H1 (cell line): ENCODE results near the gene PBLD. TPM values are rescaled to one million over a fixed set of nuclear protein-coding genes. Genes with fewer than 3 reads are reported as not detected.

Experiments used
- CTCF ChIA-PET: fragments of 300-600 bp; sonication (Branson Sonifier 250); formaldehyde crosslinking; loops from one replicate; lab custom pipeline; 2021; ENCODE audit not compliant: partially characterized antibody; lab: Charles Lee
- POLR2A ChIA-PET: fragments of 300-600 bp; sonication (Branson Sonifier 250); formaldehyde crosslinking; loops from one replicate; lab custom pipeline; 2021; ENCODE audit warnings: inconsistent platforms; ENCODE audit not compliant: partially characterized antibody; lab: Charles Lee
- DNase-seq, 2 experiments: peaks; one replicate each; pipeline versions ENCODE4 v3.0.0 to v3.0.0-alpha.2; 2010 to 2022; ENCODE audit warnings: low spot score in 2 of 2, low read depth in 1 of 2, mixed read lengths in 1 of 2
- FAIRE-seq: peaks from 2 replicates; lab custom pipeline; 2011; peaks lifted over from hg19 to GRCh38; lab: Jason Lieb, UNC
- H2AFZ ChIP-seq: 2 replicates; pipeline ENCODE4 v1.8.1; 2012; ENCODE audit warnings: low read length, inconsistent platforms
- H2AK5ac ChIP-seq: 2 replicates; pipeline ENCODE4 v1.6.1; 2013; ENCODE audit warnings: low read depth, low read length
- H2BK120ac ChIP-seq: replicated peaks from 2 replicates; pipeline ENCODE3; 2013; ENCODE audit warnings: low read depth, low read length, inconsistent platforms
- H2BK12ac ChIP-seq: 2 replicates; pipeline ENCODE4 v1.6.1; 2013; ENCODE audit warnings: low read depth, low read length
- H2BK15ac ChIP-seq: 2 replicates; pipeline ENCODE4 v1.6.1; 2013; ENCODE audit warnings: low read length
- H2BK20ac ChIP-seq: 2 replicates; pipeline ENCODE4 v1.6.1; 2013; ENCODE audit warnings: low read length
- H2BK5ac ChIP-seq: 2 replicates; pipeline ENCODE4 v1.6.1; 2013; ENCODE audit warnings: low read depth, low read length
- H3K14ac ChIP-seq: 2 replicates; pipeline ENCODE4 v1.6.1; 2013; ENCODE audit warnings: inconsistent platforms; ENCODE audit not compliant: insufficient read length
- H3K18ac ChIP-seq: 2 replicates; pipeline ENCODE4 v1.6.1; 2013; ENCODE audit warnings: low read length; ENCODE audit errors: extremely low read depth
- H3K23ac ChIP-seq: 2 replicates; pipeline ENCODE4 v1.6.1; 2013; ENCODE audit warnings: inconsistent platforms; ENCODE audit not compliant: insufficient read length
- H3K23me2 ChIP-seq: 2 replicates; pipeline ENCODE4 v1.6.1; 2013; ENCODE audit warnings: low read depth, low read length
- H3K27ac ChIP-seq: 2 replicates; pipeline ENCODE4 v1.6.1; 2011; ENCODE audit warnings: low read depth, low read length, inconsistent platforms
- H3K27me3 ChIP-seq, 4 experiments: replicated peaks in 1 of 4; 1 replicate in 1 of 4; 2 replicates in 3 of 4; pipeline versions ENCODE4 v1.6.1 to v1.8.1; 2011 to 2013; ENCODE audit warnings: low read length in 3 of 4, mild to moderate bottlenecking in 3 of 4, inconsistent platforms in 2 of 4, mixed read lengths in 2 of 4, moderate library complexity in 1 of 4; ENCODE audit not compliant: control insufficient read depth in 3 of 4, insufficient read depth in 3 of 4; ENCODE audit errors: extremely low read depth in 1 of 4
- H3K36me3 ChIP-seq, 4 experiments: 2 replicates each; pipeline versions ENCODE4 v1.6.1 to v1.8.1; 2011 to 2013; ENCODE audit warnings: mild to moderate bottlenecking in 4 of 4, low read length in 3 of 4, moderate library complexity in 2 of 4, control low read depth in 1 of 4, inconsistent platforms in 1 of 4; ENCODE audit not compliant: insufficient read depth in 4 of 4, control insufficient read depth in 2 of 4
- H3K4ac ChIP-seq: replicated peaks from 2 replicates; pipeline ENCODE3; 2013; ENCODE audit warnings: low read length, low read depth, mixed read lengths, inconsistent platforms; ENCODE audit not compliant: insufficient read length
- H3K4me1 ChIP-seq, 4 experiments: replicated peaks in 1 of 4; 1 replicate in 1 of 4; 2 replicates in 3 of 4; pipeline versions ENCODE4 v1.6.1 to v1.8.1; 2011 to 2013; ENCODE audit warnings: low read length in 3 of 4, inconsistent platforms in 2 of 4, mixed read lengths in 1 of 4; ENCODE audit not compliant: insufficient read depth in 4 of 4, control insufficient read depth in 3 of 4
- H3K4me2 ChIP-seq, 2 experiments: 2 replicates each; pipeline versions ENCODE4 v1.6.1 to v1.8.1; 2011 to 2013; ENCODE audit warnings: low read depth in 2 of 2, low read length in 2 of 2, control low read depth in 1 of 2, inconsistent platforms in 1 of 2, mild to moderate bottlenecking in 1 of 2; ENCODE audit not compliant: insufficient read depth in 1 of 2
- H3K4me3 ChIP-seq, 4 experiments: fragments of 200-600, 300-600 bp in 1 of 4; sonication (generic), shearing (Covaris generic), sonication (Bioruptor Twin) in 1 of 4; 2 replicates each; pipeline versions ENCODE4 v1.5.1 to v1.8.1; 2011 to 2016; ENCODE audit warnings: low read length in 4 of 4, low read depth in 3 of 4, control low read depth in 2 of 4, inconsistent platforms in 2 of 4, mild to moderate bottlenecking in 2 of 4, mixed read lengths in 1 of 4, moderate library complexity in 1 of 4; ENCODE audit not compliant: insufficient read depth in 2 of 4; ENCODE audit errors: extremely low read depth in 1 of 4
- H3K56ac ChIP-seq: replicated peaks from 2 replicates; pipeline ENCODE3; 2013; ENCODE audit warnings: low read depth, mild to moderate bottlenecking, mixed read lengths, low read length, inconsistent platforms; ENCODE audit not compliant: insufficient read length
- H3K79me1 ChIP-seq: 2 replicates; pipeline ENCODE4 v1.6.1; 2013; ENCODE audit warnings: low read depth, low read length, control low read depth
- H3K79me2 ChIP-seq, 2 experiments: 2 replicates each; pipeline versions ENCODE4 v1.6.1 to v1.8.1; 2012 to 2013; ENCODE audit warnings: low read length in 2 of 2, mild to moderate bottlenecking in 2 of 2, inconsistent platforms in 1 of 2; ENCODE audit not compliant: insufficient read depth in 2 of 2, control insufficient read depth in 1 of 2
- H3K9ac ChIP-seq, 4 experiments: replicated peaks in 1 of 4; 1 replicate in 1 of 4; 2 replicates in 3 of 4; pipeline versions ENCODE4 v1.6.1 to v1.8.1; 2011 to 2013; ENCODE audit warnings: low read depth in 3 of 4, low read length in 3 of 4, control low read depth in 2 of 4, mild to moderate bottlenecking in 2 of 4, moderate library complexity in 2 of 4, inconsistent platforms in 1 of 4; ENCODE audit errors: extremely low read depth in 1 of 4
- H3K9me3 ChIP-seq, 2 experiments: 2 replicates each; pipeline versions ENCODE4 v1.6.1 to v1.8.1; 2012 to 2013; ENCODE audit warnings: mild to moderate bottlenecking in 2 of 2, moderate library complexity in 2 of 2, control low read depth in 1 of 2, inconsistent platforms in 1 of 2, low read depth in 1 of 2, low read length in 1 of 2, mixed read lengths in 1 of 2; ENCODE audit not compliant: insufficient read depth in 2 of 2
- H4K20me1 ChIP-seq, 2 experiments: replicated peaks in 1 of 2; 2 replicates each; pipeline versions ENCODE3 to v1.8.1; 2011 to 2013; ENCODE audit warnings: inconsistent platforms in 2 of 2, low read length in 2 of 2, mild to moderate bottlenecking in 1 of 2; ENCODE audit not compliant: insufficient read depth in 2 of 2, control insufficient read depth in 1 of 2
- H4K5ac ChIP-seq: 2 replicates; pipeline ENCODE4 v1.6.1; 2013; ENCODE audit warnings: low read length, low read depth, mixed read lengths, inconsistent platforms; ENCODE audit not compliant: insufficient read length
- H4K8ac ChIP-seq: 2 replicates; pipeline ENCODE4 v1.8.0; 2013; ENCODE audit warnings: mild to moderate bottlenecking, moderate library complexity, low read length, inconsistent platforms; ENCODE audit not compliant: insufficient read depth; ENCODE audit errors: extremely low read depth
- H4K91ac ChIP-seq: replicated peaks from 2 replicates; pipeline ENCODE3; 2013; ENCODE audit warnings: low read length, mixed read lengths, inconsistent platforms; ENCODE audit not compliant: insufficient read length
- KDM1A ChIP-seq: fragments of 200-600, 300-600 bp; sonication (generic); IDR thresholded peaks from 2 replicates; pipeline ENCODE4 v1.7.1; 2016; ENCODE audit warnings: mild to moderate bottlenecking, low read length, borderline replicate concordance
- NRF1 ChIP-seq: IDR thresholded peaks from 2 replicates; pipeline ENCODE4 v1.6.1; 2011; ENCODE audit warnings: mild to moderate bottlenecking, low read depth, low read length, improper control_type of control experiment
- RFX5 ChIP-seq: IDR thresholded peaks from 2 replicates; pipeline ENCODE4 v1.6.1; 2011; ENCODE audit warnings: low read depth, low read length, improper control_type of control experiment, borderline replicate concordance
- WGBS, 2 experiments: shearing (Covaris generic) in 1 of 2; methylation state at CpG; one replicate each; pipeline versions ENCODE4 v1.1.6 to v1.1.7; 2013 to 2015; ENCODE audit warnings: low lambda C conversion rate in 2 of 2, mixed read lengths in 2 of 2, inconsistent platforms in 1 of 2, low coverage in 1 of 2, missing lambda C conversion rate in 1 of 2; ENCODE audit not compliant: insufficient replicate concordance in 2 of 2, insufficient coverage in 1 of 2, insufficient read length in 1 of 2; ENCODE audit errors: extremely low coverage in 1 of 2, missing lambda C conversion rate in 1 of 2; 5-methylcytosine and 5-hydroxymethylcytosine counted together
- polyA plus RNA-seq, 7 experiments: library from polyadenylated mRNA; depleted of rRNA in 3 of 7; stranded (reverse) in 5 of 7; unstranded in 2 of 7; fragments of >200 nt in 5 of 7; fragments of 200-250 nt in 2 of 7; gene quantifications; 1 replicate in 5 of 7; 2 replicates in 1 of 7; 4 replicates in 1 of 7; pipeline versions ENCODE4 v1.2.1 to v1.2.3, GENCODE V29; 2011 to 2013; ENCODE audit warnings: missing spikeins in 2 of 7, mixed read lengths in 2 of 7
- total RNA-seq: library from RNA; stranded (reverse); fragmentation: NEBNext Ultra II Directional; extraction: Animal tissue kit (Norgen Biotek cat#: 25700); gene quantifications from 2 replicates; pipeline ENCODE4 v1.2.1, GENCODE V29; 2021

PBLD gene
- total and polyA plus RNA-seq, 2 of the 8 experiments (the other 6 are each of a cell fraction or from before 2014, with no cell fraction given), result 0.56 to 2.0 TPM

DNA sequence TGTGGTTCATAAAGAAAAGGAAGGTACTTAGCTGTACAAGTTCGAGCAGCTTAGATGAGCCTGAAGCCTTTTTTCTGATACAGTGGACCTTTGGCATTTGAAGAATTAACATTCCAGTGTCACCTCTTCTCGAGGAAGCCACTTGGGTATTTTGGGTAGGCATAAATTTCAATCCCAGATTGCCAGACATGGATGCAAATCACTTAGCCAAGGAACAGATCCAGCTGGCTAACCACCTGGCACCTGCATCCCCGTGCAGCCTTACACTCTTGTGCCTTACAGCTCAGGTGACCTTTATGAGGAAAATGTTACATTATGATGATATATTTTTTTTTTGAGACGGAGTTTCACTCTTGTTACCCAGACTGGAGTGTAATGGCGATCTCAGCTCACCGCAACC, 84.8 kb downstream of the PBLD start:
- Histone ChIP-seq H4K20me1 (no peaks in the 10 kb centered on the region), H3K36me3 (no peaks in the 10 kb centered on the region), H2AK5ac (no peak overlapping the region), H3K56ac (no peak overlapping the region), H4K5ac (no peak overlapping the region), H3K23me2 (no peaks in the 10 kb centered on the region), H2AFZ (no peak overlapping the region), H4K91ac (no peak overlapping the region), H3K79me1 (no peaks in the 10 kb centered on the region), H3K4me2 (no peak overlapping the region), H3K4me3 (no peak overlapping the region), H3K9ac (no peak overlapping the region), H3K23ac (no peak overlapping the region), H2BK120ac (no peak overlapping the region), H2BK15ac (no peak overlapping the region), H3K27me3 (no peaks in the 10 kb centered on the region), H2BK12ac (no peak overlapping the region), H3K9me3 (no peaks in the 10 kb centered on the region), H2BK20ac (no peak overlapping the region), H4K8ac (no peak overlapping the region), H3K27ac (no peak overlapping the region), H3K14ac (no peak overlapping the region), H3K79me2 (no peaks in the 10 kb centered on the region), H3K4ac (no peak overlapping the region), H3K4me1 (peaks cover 0 to 11% (median 6%) of the 10 kb centered on the region in 4 experiments; a peak in 3 of 7 replicates), H3K18ac (no peak overlapping the region), H2BK5ac (no peak overlapping the region)
- DNase-seq (no peak), FAIRE-seq (no peak)
- ChIA-PET CTCF (interaction anchor here (1.5 to 2.3 kb wide), 5 partner anchors 12 to 101 kb away, joined by 5 to 8 read pairs (median 6); no protein-coding TSS in a partner anchor), POLR2A (interaction anchor here (1.6 to 1.8 kb wide), 2 partner anchors 84 to 85 kb away, joined by 3 to 4 read pairs; partner anchors contain the start of genes HNRNPH3 and PBLD)
- TF ChIP-seq KDM1A (no peak), RFX5 (no peak), NRF1 (no peak)
- 93% methylated on average over 6 of the region's 6 CpGs; no CpG with 5 or more reads in 1 of the 2 experiments for WGBS, 2 experiments
